SH-SY5Y (cell line): ENCODE results near the gene PDCD7.

ENCODE experiments used
- GATA2 ChIP-seq: IDR thresholded peaks from 2 replicates; pipeline ENCODE4 v1.6.1; 2011; ENCODE audit warnings: mild to moderate bottlenecking, low read depth, low read length
- GATA3 ChIP-seq: IDR thresholded peaks from 2 replicates; pipeline ENCODE4 v1.6.1; 2011; ENCODE audit warnings: low read depth, mild to moderate bottlenecking, low read length, moderate library complexity

DNA sequence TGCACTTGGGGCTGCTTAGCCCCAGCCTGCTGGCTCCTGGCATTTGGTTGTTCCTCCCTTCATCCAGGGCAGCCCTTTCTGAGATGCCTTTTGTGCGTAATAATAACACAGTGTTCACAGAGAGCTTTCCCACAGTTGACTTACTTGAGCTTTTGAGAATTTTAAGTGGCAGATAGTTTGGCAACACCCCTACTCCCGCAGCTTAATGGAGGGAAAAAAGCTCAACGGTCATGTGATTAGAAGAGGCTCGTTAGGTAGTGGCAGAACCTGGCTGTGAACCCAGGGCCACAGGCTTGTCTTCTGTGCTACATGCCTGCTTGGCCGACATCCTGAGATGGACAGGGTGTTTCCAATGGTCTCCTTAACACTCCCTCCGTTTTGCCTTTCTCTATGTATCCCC lies 52.3 kb downstream of the PDCD7 start:
- TF ChIP-seq GATA2 = no peak
- TF ChIP-seq GATA3 = no peak
